ENCODE measurements around the gene CHD1L.
"Not testable (repeated sequence)": the region's sequence is repeated elsewhere in the genome, so short reads cannot be mapped to it uniquely, and the experiment has no call there.

The CHD1L gene

GRCh38 chr1:147242449-147243227 lies at the start of gene CHD1L:
Gene CHD1L, plus strand, starts transcription at chr1:147242684. Its CDS starts 20 bp downstream, at chr1:147242704.
- DNase-seq: peak; percentile 50 to 96 (median 90)

DNA sequence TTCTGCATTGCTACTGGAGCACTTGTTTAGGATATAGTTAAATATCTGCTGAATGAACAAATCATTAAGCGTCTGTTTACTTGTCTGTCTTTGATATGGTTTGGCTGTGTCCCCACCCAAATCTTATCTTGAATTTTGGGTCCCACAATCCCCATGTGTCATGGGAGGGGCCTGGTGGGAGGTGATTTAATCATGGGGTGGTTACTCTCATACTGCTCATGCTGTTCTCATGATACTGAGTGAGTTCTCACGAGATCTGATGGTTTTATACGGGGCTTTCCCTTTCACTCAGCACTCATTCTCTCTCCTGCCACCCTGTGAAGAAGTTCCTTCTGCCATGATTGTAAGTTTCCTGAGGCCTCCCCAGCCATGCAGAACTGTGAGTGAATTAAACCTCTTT lies 45.2 kb upstream of the CHD1L start:
- not testable (repeated sequence) for DNase-seq

- DNase-seq: no peak
These were observed 41.2 kb upstream of the CHD1L start for GRCh38 chr1:147201276-147201675.

DNA sequence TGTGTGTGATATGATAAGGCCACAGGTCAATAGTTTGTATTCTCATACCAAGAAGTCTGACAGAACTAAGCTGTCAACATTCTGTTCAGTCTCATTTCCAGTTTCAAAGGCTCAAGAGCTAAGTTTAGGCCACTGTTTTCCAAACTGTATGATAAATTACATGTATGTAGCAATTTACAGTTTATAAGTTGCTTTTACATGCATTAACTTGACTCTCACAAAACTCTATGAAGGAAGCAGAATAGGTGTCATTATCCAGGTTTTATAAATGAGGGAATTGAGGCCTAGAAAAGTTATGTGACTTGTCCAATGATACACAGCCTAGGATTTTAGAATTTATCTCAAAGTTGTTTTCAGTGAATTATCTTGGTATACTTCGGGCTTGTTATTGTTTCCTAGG lies 40.7 kb upstream of the CHD1L start:
- DNase-seq: no peak

DNA sequence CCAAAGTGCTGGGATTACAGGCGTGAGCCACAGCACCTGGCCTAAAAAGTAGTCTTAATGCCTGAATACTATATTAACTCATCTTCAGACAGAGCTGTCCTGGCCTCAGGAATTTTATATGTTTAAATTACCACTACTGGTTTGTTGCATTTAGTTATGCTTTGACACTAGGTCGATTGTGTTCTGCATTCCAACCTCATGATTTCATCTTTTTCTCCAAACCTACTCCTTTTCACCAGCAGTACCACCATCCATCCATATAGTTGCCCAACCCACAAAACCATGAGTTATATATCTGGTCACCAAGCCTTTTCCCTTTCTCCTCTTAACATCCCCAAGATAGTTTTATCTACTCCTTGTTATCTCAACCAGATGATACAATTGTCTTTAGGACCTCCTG lies 39.9 kb upstream of the CHD1L start:
- DNase-seq: no peak

DNA sequence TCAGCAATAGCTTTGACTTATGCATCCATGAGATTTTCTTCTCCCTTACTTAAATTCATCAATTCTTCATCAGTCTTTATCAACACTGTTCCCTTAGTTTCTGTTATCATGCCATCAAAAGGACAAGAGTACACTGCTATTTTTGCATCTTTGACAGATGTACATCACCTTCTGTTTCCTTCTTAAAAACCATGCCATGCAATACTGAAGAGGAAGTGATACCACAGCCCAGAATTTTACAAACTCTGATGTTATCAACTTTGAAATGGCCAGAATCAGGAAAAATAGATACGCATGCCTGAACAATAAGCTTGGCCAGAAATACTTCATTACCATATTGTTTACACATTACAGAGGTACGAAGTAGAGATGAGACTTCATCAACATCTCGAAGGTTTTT lies 38.4 kb upstream of the CHD1L start:
- DNase-seq: no peak

DNA sequence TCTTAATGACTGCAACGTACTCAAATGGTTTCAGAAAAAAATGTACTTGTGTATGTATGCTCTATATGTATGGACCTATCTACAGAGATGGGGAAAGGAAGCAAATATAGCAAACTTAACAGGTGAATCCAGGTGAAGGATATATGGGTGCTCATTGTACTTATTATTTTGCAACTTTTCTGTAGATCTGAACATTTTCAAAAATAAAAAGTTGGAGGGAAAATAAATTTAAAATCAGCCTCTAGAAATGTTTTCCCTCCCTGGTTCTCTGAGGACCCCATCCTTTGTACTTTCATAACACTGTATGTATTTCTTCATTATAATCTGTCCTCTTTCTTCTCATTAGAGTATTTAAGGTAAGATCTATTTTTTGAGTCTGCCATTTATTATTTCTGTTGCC lies 35.3 kb upstream of the CHD1L start:
- no peak for DNase-seq

GRCh38 chr1:147208619-147209018 lies 33.9 kb upstream of the CHD1L start:
- no peak for DNase-seq

GRCh38 chr1:147209825-147210821 lies 32.4 kb upstream of the CHD1L start:
- no peak for DNase-seq

GRCh38 chr1:147210987-147211386 lies 31.5 kb upstream of the CHD1L start:
- DNase-seq: no peak

DNA sequence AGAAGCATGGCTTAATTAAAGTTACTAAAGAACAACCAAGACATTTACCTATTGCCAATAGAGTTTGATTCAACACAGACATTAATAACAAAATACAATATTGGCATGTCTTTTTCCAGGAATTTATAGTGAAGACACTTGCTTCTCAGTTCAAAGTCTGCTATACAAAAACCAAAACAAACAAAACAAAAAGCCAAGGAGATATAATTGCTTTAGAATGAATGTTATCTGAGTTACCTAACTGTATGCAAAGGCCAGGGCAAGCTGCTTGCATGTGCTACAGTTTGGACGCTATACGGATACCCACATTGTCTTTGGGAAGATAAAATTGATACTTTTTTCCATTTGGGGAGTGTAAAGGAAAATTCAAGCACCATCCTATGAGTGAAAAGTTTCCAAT lies 30.9 kb upstream of the CHD1L start:
- no peak for DNase-seq

DNA sequence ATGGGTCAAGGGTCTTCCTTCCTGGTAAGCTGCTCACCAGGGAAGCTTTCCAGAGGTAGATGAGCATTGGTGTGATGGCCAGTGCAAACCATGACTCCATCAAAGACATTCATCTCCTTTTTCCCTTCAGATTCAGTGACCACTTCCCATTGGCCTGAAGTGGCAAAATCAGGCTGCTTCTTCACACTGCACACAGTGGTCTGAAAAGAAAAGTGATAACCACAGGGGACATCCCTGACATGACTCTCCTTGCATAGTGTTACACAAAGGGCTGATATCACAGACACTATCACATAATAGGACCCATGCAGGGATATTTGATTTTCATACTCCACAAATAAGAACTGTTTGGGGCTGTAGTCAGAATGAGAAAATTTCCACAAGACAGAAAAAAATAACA lies 29.2 kb upstream of the CHD1L start:
- no peak for DNase-seq

DNA sequence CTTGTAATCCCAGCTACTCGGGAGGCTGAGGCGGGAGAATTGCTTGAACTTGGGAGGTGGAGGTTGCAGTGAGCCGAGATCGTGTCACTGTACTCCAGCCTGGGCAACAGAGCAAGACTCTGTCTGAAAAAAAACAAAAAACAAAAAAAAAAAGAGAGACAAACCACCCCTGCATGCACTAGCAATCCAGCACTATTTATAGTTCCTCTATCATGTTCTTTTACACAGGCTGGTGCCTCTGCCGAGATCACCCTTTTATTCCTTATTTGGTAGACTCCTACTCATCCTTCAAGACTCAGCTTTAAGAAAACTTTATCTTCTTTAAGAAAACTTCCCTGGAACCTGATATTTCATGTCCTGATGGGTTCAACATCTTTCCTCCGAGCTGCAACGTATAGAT lies 28.2 kb upstream of the CHD1L start:
- DNase-seq: no peak

- DNase-seq: no peak
These were observed 27.5 kb upstream of the CHD1L start for GRCh38 chr1:147214842-147215539.

GRCh38 chr1:147215540-147215916 lies 27.0 kb upstream of the CHD1L start:
- no peak for DNase-seq

DNA sequence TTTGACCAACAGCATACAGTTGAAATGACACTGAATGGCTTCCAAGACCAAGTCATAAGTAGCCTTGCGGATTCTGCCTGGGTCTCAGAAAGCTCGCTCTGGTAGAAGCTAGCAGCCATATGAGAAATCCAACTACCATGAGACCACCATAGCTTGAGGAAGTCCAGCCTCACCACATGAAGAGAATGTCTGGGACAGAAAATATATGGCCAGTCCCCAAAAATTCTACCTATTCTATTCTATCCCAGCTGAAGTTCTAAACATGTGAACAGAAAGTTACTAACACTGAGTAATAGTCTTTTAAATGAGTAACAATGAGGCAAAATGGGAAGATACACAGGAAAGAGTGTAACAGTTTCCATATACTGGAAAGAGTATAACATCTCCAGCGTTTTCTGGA lies 26.4 kb upstream of the CHD1L start:
- DNase-seq: no peak

DNA sequence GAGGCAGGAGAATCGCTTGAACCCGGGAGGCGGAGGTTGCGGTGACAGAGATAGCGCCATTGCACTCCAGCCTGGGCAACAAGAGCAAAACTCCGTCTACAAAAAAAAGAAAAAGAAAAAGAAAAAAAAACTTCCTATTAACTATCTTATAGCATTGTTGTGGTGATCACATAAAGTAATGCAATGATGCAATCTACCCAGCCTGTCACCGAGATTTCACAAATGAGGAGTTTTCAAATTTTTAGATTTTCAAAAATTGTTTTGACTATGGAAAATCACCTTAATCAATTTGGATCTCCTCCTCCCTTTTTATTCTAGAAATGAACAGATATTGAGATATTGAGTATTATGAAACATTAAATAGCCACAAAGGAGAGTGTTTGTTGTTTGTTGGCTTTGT lies 25.3 kb upstream of the CHD1L start:
- no peak for DNase-seq

DNA sequence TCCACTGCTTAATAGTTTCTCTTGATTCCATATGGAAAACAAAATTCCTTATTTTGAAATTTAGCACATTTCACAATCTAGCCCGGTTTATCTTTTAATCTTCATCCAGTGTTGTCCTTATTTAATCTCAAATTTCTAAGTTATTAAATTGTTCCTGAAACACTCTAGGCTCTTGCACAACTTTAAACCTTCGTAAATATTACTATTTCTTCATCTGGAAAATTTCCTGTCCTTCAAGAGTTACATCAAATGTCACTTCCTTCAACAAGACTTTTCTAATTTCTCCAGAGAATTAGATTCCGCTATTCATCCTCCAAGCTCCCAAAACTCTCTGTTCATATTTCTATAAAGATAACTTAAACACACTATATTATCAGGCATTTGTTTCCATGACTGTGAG lies 23.9 kb upstream of the CHD1L start:
- DNase-seq: no peak

DNA sequence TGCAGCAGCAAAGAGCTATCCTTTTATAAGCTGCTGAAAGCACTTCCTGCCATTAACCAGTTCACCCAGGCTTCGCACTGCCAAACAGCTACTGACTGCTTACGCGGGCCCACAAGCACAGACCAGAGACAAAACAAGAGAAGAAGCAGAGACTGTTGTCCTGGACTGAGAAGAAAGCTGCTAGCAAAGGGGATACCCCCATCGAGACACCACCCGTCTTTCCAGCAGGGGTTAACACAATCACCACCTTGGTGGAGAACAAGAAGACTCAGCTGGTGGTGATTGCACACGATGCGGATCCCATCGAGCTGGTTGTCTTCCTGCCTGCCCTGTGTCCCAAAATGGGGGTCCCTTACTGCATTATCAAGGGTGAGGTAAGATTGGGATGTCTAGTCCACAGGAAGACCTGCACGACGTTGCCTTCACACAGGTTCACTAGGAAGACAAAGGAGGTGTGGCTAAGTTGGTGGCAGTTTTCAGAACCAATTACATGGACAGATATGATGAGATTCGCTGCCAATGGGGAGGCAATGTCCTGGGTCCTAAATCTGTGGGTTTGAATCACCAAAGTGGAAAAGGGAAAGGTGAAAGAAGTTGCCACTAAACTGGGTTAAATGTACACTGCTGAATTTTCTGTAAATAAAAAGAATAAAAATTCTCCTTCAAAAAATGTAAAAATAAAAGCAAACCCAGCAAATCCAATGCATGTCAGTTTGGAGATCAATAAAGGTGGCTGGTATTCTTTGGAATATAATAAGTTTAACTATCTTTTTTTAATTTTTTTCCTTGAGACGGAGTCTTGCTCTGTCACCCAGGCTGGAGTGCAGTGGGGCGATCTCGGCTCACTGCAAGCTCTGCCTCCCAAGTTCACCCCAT lies 18.5 kb upstream of the CHD1L start:
- DNase-seq: no peak

DNA sequence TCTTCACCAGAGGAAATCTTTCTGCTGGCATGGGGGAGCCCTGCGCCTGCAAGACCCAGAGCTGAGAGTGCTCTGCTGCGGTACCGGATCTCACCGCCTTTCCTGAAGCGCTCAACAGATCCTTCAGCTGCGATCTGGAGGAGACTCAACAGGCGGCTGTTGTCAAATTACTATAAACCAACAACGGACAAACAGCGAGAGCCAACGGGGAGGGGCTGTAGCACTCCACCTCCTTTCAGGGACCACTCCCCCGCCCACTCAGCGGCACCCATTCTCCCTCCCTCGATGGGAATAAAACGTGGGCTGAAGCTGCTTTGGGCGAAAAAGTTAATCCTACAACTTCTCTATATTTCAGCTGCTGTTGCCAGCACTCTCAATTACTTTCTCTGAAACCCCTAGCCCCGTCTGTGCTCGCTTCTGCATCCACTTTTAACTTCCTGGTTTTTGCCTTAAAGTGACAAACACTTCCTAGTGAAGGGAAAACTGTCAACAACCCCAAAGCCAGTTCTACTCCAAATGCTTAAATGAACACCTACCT lies 17.2 kb upstream of the CHD1L start, which contains the start of gene FMO5:
Gene FMO5 (minus strand): TSS at position 147 of the 538 bp plus-strand sequence. CDS start 310 bp downstream, outside the sequence.
- peak in 10 of 14 donors; percentile 7 to 55 (median 40) for DNase-seq

DNA sequence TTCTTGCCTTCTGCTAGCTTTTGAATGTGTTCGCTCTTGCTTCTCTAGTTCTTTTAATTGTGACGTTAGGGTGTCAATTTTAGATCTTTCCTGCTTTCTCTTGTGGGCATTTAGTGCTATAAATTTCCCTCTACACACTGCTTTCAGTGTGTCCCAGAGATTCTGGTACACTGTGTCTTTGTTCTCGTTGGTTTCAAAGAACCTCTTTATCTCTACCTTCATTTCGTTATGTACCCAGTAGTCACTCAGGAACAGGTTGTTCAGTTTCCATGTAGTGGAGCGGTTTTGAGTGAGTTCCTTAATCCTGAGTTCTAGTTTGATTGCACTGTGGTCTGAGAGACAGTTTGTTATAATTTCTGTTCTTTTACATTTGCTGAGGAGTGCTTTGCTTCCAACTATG lies 11.5 kb upstream of the CHD1L start:
- DNase-seq: not testable (repeated sequence)

Data from C1 segment of cervical spinal cord (tissue), 14 donors.